ENCODE results near the gene SUPV3L1.

DNA sequence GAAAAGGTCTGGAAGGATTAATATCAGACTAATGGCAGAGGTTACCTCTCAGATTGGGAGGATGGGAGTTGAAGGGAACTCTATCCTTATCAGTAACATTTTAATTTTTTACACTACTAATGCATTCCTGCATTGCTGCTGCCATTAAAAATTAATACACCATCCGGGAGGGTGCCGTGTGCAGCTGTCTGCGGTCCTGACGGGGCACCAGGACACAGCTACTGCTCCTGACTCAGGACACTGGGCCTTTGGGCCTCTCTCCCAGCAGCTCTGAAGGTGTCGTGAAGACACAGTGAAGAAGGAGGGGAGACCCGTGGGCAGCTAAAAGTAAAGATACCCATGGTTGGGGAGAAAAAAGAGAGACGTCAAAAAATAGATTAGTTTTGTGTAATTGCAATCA, 74.8 kb downstream of the SUPV3L1 start:
- TF ChIP-seq EZH2 (IDR thresholded peaks at IDR 0.05; ENCODE audit: low read depth, low read length, severe bottlenecking) (no peak), TCF12 (IDR thresholded peaks at IDR 0.05; ENCODE audit: low read depth, low read length) (no peak), RAD21 (IDR thresholded peaks at IDR 0.05 in 1 of 2, conservative IDR thresholded peaks at IDR 0.05 in 1 of 2; ENCODE audit: low read depth in 2 of 2, low read length in 2 of 2) (no peak)
- TF ChIP-seq, protein P1, sequence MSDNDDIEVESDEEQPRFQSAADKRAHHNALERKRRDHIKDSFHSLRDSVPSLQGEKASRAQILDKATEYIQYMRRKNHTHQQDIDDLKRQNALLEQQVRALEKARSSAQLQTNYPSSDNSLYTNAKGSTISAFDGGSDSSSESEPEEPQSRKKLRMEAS (IDR thresholded peaks at IDR 0.05), result no peak

Data from H1 (cell line).